IMR-90 (cell line): Measurements from ENCODE around the gene WFDC5.

Source experiments
- CTCF ChIP-seq: conservative IDR thresholded peaks from 2 replicates; pipeline ENCODE4 v1.5.1; 2012; ENCODE audit warnings: mild to moderate bottlenecking, low read depth, low read length, improper control_type of control experiment
- MAZ ChIP-seq: IDR thresholded peaks from 2 replicates; pipeline ENCODE4 v1.6.1; 2012; ENCODE audit warnings: low read depth, mild to moderate bottlenecking, low read length, improper control_type of control experiment, moderate library complexity, borderline replicate concordance
- POLR2A ChIP-seq: IDR thresholded peaks from 2 replicates; pipeline ENCODE4 v1.6.1; 2012; ENCODE audit warnings: mild to moderate bottlenecking, low read depth, low read length
- RAD21 ChIP-seq: IDR thresholded peaks from 2 replicates; pipeline ENCODE4 v1.6.1; 2012; ENCODE audit warnings: low read length, improper control_type of control experiment
- SMC3 ChIP-seq: fragments of 150-350 bp; IDR thresholded peaks from 2 replicates; pipeline ENCODE4 v1.6.1; 2016; ENCODE audit warnings: low read depth, mild to moderate bottlenecking, antibody characterized with exemption, low read length, moderate library complexity

GRCh38 chr20:45121388-45121787 is 6.4 kb upstream of the WFDC5 start:
- TF ChIP-seq POLR2A (no peak), SMC3 (no peak), CTCF (no peak), MAZ (no peak), RAD21 (no peak)
